HepG2 (cell line): ENCODE measurements around the gene PMIS2. TPM values are rescaled to one million over a fixed set of nuclear protein-coding genes. Genes with fewer than 3 reads are reported as not detected.

Experiments
- ATM ChIP-seq: fragments of 450-650 bp; IDR thresholded peaks from 2 replicates; pipeline ENCODE4 v1.7.1; 2017; ENCODE audit warnings: mild to moderate bottlenecking, borderline replicate concordance
- CCDC6 ChIP-seq: sonication (generic); formaldehyde crosslinking; IDR thresholded peaks from 2 replicates; pipeline ENCODE4 v1.8.1; 2022; ENCODE audit warnings: mild to moderate bottlenecking, missing genetic modification reagents, moderate library complexity
- HOXA3 ChIP-seq: sonication (generic); formaldehyde crosslinking; IDR thresholded peaks from 2 replicates; pipeline ENCODE4 v1.5.0; 2020; ENCODE audit warnings: missing genetic modification reagents
- IKZF4 ChIP-seq: sonication (generic); formaldehyde crosslinking; IDR thresholded peaks from 2 replicates; pipeline ENCODE4 v1.5.1; 2020; ENCODE audit warnings: borderline replicate concordance, mild to moderate bottlenecking, low read depth, missing genetic modification reagents; ENCODE audit errors: not compliant biosample characterization
- KDM5A ChIP-seq: fragments of 200-600 bp; sonication (generic); IDR thresholded peaks from 2 replicates; pipeline ENCODE4 v1.7.0; 2018; ENCODE audit warnings: antibody characterized with exemption, mild to moderate bottlenecking, low read length, borderline replicate concordance
- LCORL ChIP-seq, 2 experiments: fragments of 450-650 bp in 1 of 2; sonication (generic) in 1 of 2; formaldehyde crosslinking in 1 of 2; IDR thresholded peaks; 2 replicates each; pipeline versions ENCODE4 v1.5.0 to v1.6.1; 2017 to 2020; ENCODE audit warnings: antibody characterized with exemption in 1 of 2, missing genetic modification reagents in 1 of 2
- NR3C1 ChIP-seq: sonication (generic); formaldehyde crosslinking; IDR thresholded peaks from 2 replicates; pipeline ENCODE4 v1.4.0; 2020; ENCODE audit warnings: missing genetic modification reagents
- ZNF101 ChIP-seq: sonication (generic); formaldehyde crosslinking; IDR thresholded peaks from 2 replicates; pipeline ENCODE4 v1.4.0; 2020; ENCODE audit warnings: mild to moderate bottlenecking, low read depth, missing genetic modification reagents, borderline replicate concordance
- ZNF180 ChIP-seq: sonication (generic); formaldehyde crosslinking; IDR thresholded peaks from 2 replicates; pipeline ENCODE4 v1.4.0; 2020; ENCODE audit warnings: low read depth, missing genetic modification reagents, borderline replicate concordance
- ZNF24 ChIP-seq: fragments of 450-650 bp; IDR thresholded peaks from 2 replicates; pipeline ENCODE4 v1.6.1; 2017; ENCODE audit warnings: antibody characterized with exemption, mild to moderate bottlenecking
- ZNF768 ChIP-seq: sonication (generic); formaldehyde crosslinking; IDR thresholded peaks from 2 replicates; pipeline ENCODE4 v1.4.0; 2020; ENCODE audit warnings: missing genetic modification reagents
- ZNF816 ChIP-seq: sonication (generic); formaldehyde crosslinking; IDR thresholded peaks from 2 replicates; pipeline ENCODE4 v1.8.0; 2022; ENCODE audit warnings: missing genetic modification reagents, mild to moderate bottlenecking, borderline replicate concordance
- polyA plus RNA-seq, 8 experiments: library from polyadenylated mRNA; depleted of rRNA in 3 of 8; stranded (reverse) in 7 of 8; unstranded in 1 of 8; fragments of >200 nt; fragmentation: Illumina TruSeq in 4 of 8; extraction: Trizol in 4 of 8; gene quantifications; 2 replicates each; pipeline versions ENCODE4 v1.2.1 to v1.2.3, GENCODE V29; 2011 to 2016; ENCODE audit warnings: low read depth in 4 of 8, missing spikeins in 1 of 8, mixed read lengths in 1 of 8; ENCODE audit not compliant: insufficient read depth in 1 of 8
- total RNA-seq, 5 experiments: library from RNA; depleted of rRNA; stranded (reverse); fragments of >200 nt; fragmentation: Illumina TruSeq; extraction: Trizol; gene quantifications; 2 replicates each; pipeline ENCODE4 v1.2.3, GENCODE V29; 2016; ENCODE audit warnings: low read depth in 1 of 5
- TF ChIP-seq, protein P1 (sequence below): sonication (generic); formaldehyde crosslinking; IDR thresholded peaks from 2 replicates; pipeline ENCODE4 v1.9.0; 2021; ENCODE audit warnings: mild to moderate bottlenecking, missing genetic modification reagents
- TF ChIP-seq, protein P2 (sequence below): sonication (generic); formaldehyde crosslinking; IDR thresholded peaks from 2 replicates; pipeline ENCODE4 v1.4.0; 2020; ENCODE audit warnings: mild to moderate bottlenecking, missing genetic modification reagents
- TF ChIP-seq, protein P3 (sequence below): IDR thresholded peaks from 2 replicates; pipeline ENCODE4 v1.6.1; 2018; ENCODE audit warnings: missing genetic modification reagents, mild to moderate bottlenecking, missing compliant biosample characterization
- TF ChIP-seq, protein P4 (sequence below): sonication (generic); formaldehyde crosslinking; conservative IDR thresholded peaks from 2 replicates; pipeline ENCODE4 v1.4.0; 2020; ENCODE audit warnings: missing genetic modification reagents
- TF ChIP-seq, protein P5 (sequence below): sonication (generic); formaldehyde crosslinking; IDR thresholded peaks from 2 replicates; pipeline ENCODE4 v1.5.1; 2020; ENCODE audit warnings: mild to moderate bottlenecking, moderate library complexity, missing genetic modification reagents

Gene PMIS2
- total and polyA plus RNA-seq, 2 of the 13 experiments (the other 11 are each of a cell fraction or from before 2014, with no cell fraction given), result not detected

DNA sequence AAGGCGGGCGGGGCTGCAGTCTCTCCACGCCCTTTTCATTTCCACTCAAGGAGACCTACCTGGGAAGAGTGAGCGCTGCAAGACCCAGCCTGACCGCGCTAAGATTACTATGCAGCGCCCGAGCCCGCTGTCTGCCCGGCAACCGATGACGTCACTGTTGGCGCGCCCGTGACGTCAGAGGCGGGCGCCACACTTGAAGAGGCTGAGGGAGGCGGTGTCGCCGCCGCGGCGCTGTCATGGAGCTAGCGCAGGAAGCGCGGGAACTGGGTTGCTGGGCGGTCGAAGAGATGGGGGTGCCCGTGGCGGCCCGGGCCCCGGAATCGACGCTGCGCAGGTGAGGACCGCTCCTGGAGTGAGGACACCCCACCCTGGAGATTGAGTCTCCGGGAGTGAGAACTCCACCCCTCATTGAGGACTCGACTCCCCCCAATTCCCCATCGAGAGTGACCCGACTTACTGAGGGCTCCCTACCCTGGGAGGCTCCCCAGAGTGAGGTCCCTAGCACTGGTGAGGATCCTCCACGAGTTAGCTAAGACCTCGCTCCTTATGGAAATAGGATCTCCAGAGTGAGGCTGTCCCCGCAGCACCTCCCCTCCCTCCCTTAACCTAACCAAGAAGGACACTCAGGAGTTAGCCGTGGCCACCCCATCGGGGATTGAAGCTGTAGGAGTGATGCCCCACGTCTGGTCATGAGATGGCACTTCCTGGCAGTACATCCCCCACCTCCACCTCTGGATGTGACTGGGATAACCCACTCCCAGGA is 26.8 kb downstream of the PMIS2 start, which contains the start of gene HAUS5 (continued):
- TF ChIP-seq, protein P1, sequence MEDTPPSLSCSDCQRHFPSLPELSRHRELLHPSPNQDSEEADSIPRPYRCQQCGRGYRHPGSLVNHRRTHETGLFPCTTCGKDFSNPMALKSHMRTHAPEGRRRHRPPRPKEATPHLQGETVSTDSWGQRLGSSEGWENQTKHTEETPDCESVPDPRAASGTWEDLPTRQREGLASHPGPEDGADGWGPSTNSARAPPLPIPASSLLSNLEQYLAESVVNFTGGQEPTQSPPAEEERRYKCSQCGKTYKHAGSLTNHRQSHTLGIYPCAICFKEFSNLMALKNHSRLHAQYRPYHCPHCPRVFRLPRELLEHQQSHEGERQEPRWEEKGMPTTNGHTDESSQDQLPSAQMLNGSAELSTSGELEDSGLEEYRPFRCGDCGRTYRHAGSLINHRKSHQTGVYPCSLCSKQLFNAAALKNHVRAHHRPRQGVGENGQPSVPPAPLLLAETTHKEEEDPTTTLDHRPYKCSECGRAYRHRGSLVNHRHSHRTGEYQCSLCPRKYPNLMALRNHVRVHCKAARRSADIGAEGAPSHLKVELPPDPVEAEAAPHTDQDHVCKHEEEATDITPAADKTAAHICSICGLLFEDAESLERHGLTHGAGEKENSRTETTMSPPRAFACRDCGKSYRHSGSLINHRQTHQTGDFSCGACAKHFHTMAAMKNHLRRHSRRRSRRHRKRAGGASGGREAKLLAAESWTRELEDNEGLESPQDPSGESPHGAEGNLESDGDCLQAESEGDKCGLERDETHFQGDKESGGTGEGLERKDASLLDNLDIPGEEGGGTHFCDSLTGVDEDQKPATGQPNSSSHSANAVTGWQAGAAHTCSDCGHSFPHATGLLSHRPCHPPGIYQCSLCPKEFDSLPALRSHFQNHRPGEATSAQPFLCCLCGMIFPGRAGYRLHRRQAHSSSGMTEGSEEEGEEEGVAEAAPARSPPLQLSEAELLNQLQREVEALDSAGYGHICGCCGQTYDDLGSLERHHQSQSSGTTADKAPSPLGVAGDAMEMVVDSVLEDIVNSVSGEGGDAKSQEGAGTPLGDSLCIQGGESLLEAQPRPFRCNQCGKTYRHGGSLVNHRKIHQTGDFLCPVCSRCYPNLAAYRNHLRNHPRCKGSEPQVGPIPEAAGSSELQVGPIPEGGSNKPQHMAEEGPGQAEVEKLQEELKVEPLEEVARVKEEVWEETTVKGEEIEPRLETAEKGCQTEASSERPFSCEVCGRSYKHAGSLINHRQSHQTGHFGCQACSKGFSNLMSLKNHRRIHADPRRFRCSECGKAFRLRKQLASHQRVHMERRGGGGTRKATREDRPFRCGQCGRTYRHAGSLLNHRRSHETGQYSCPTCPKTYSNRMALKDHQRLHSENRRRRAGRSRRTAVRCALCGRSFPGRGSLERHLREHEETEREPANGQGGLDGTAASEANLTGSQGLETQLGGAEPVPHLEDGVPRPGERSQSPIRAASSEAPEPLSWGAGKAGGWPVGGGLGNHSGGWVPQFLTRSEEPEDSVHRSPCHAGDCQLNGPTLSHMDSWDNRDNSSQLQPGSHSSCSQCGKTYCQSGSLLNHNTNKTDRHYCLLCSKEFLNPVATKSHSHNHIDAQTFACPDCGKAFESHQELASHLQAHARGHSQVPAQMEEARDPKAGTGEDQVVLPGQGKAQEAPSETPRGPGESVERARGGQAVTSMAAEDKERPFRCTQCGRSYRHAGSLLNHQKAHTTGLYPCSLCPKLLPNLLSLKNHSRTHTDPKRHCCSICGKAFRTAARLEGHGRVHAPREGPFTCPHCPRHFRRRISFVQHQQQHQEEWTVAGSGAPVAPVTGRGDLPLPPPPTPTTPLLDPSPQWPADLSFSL, result no peak
- TF ChIP-seq ATM, result no peak
- peak; percentile 62; the same call in 1 of the 2 replicates for TF ChIP-seq CCDC6 (CRISPR knock-in tag)
- no peak for TF ChIP-seq LCORL (IDR thresholded peaks at IDR 0.05)
- TF ChIP-seq LCORL (CRISPR knock-in tag; IDR thresholded peaks at IDR 0.05), result peak; percentile 54
- TF ChIP-seq ZNF24, result no peak
- no peak for TF ChIP-seq NR3C1 (CRISPR knock-in tag)
- TF ChIP-seq, protein P2, sequence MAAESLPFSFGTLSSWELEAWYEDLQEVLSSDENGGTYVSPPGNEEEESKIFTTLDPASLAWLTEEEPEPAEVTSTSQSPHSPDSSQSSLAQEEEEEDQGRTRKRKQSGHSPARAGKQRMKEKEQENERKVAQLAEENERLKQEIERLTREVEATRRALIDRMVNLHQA (CRISPR knock-in tag), result no peak
- TF ChIP-seq ZNF816 (CRISPR knock-in tag), result no peak
- TF ChIP-seq, protein P3, sequence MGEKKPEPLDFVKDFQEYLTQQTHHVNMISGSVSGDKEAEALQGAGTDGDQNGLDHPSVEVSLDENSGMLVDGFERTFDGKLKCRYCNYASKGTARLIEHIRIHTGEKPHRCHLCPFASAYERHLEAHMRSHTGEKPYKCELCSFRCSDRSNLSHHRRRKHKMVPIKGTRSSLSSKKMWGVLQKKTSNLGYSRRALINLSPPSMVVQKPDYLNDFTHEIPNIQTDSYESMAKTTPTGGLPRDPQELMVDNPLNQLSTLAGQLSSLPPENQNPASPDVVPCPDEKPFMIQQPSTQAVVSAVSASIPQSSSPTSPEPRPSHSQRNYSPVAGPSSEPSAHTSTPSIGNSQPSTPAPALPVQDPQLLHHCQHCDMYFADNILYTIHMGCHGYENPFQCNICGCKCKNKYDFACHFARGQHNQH (CRISPR knock-in tag), result peak; percentile 80; the same call in 1 of the 2 replicates
- TF ChIP-seq HOXA3 (CRISPR knock-in tag), result peak; percentile 100
- no peak for TF ChIP-seq ZNF101 (CRISPR knock-in tag)
- TF ChIP-seq IKZF4 (CRISPR knock-in tag), result no peak
- TF ChIP-seq, protein P4, sequence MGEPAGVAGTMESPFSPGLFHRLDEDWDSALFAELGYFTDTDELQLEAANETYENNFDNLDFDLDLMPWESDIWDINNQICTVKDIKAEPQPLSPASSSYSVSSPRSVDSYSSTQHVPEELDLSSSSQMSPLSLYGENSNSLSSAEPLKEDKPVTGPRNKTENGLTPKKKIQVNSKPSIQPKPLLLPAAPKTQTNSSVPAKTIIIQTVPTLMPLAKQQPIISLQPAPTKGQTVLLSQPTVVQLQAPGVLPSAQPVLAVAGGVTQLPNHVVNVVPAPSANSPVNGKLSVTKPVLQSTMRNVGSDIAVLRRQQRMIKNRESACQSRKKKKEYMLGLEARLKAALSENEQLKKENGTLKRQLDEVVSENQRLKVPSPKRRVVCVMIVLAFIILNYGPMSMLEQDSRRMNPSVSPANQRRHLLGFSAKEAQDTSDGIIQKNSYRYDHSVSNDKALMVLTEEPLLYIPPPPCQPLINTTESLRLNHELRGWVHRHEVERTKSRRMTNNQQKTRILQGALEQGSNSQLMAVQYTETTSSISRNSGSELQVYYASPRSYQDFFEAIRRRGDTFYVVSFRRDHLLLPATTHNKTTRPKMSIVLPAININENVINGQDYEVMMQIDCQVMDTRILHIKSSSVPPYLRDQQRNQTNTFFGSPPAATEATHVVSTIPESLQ (CRISPR knock-in tag), result no peak
- peak; percentile 81; the same call in 1 of the 2 replicates for TF ChIP-seq KDM5A
- TF ChIP-seq ZNF180 (CRISPR knock-in tag), result no peak
- TF ChIP-seq ZNF768, result peak; percentile 62; the same call in 1 of the 2 replicates
- TF ChIP-seq, protein P5, sequence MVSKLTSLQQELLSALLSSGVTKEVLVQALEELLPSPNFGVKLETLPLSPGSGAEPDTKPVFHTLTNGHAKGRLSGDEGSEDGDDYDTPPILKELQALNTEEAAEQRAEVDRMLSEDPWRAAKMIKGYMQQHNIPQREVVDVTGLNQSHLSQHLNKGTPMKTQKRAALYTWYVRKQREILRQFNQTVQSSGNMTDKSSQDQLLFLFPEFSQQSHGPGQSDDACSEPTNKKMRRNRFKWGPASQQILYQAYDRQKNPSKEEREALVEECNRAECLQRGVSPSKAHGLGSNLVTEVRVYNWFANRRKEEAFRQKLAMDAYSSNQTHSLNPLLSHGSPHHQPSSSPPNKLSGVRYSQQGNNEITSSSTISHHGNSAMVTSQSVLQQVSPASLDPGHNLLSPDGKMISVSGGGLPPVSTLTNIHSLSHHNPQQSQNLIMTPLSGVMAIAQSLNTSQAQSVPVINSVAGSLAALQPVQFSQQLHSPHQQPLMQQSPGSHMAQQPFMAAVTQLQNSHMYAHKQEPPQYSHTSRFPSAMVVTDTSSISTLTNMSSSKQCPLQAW (CRISPR knock-in tag), result peak; percentile 90
